ENCODE measurements around the gene KCNN1.

The KCNN1 gene

GRCh38 chr19:17932485-17933338 is 34.2 kb upstream of the KCNN1 start, which contains the start of gene CCDC124:
TSS of gene CCDC124 (plus strand) at chr19:17933015. CDS start at chr19:17936421, 3,406 bp downstream.
- peak; percentile 94 for TF ChIP-seq CTCF (IDR thresholded peaks at IDR 0.05; ENCODE audit: extremely low read depth, missing control alignments)
- peak; percentile 93 for DNase-seq (ENCODE audit: low spot score)

DNA sequence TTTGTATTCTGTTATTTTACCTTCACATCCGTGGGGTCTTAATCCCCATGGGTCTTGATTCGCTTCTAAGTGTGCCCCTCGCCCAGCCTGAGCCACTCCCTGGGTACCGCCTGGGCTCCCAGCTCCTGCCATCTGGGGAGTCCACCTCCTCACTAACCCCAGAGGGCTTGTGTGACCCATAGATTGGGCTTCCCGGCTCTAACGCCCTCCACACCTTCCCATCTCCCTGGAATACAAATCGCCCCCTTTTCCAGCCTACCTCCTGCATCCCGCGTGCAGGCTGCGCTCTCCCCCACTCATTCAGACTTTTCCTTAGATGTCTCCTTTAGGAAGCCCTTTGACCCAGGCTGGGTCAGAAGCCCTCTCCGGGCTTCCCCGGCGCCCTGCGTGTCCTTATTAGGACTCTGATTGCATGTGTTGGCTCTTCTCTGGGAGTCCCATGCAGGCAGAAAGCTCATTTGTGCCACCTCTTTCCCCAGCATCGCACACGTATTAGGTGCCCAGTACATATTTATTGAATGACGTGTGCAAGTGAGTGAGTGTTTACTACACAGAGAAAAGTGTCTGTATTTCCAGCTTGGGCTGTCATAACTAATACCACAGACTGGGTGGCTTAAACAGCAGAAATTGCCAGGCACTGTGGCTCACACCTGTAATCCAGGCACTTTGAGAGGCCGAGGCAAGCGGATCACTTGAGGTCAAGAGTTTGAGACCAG is 33.3 kb upstream of the KCNN1 start:
- peak; percentile 16 for DNase-seq (ENCODE audit: low spot score)
- TF ChIP-seq CTCF (IDR thresholded peaks at IDR 0.05; ENCODE audit: extremely low read depth, missing control alignments), result no peak

- DNase-seq (ENCODE audit: low spot score), result no peak
- TF ChIP-seq CTCF (IDR thresholded peaks at IDR 0.05; ENCODE audit: extremely low read depth, missing control alignments), result no peak
Observed at GRCh38 chr19:17936379-17936778, 30.5 kb upstream of the KCNN1 start.

DNA sequence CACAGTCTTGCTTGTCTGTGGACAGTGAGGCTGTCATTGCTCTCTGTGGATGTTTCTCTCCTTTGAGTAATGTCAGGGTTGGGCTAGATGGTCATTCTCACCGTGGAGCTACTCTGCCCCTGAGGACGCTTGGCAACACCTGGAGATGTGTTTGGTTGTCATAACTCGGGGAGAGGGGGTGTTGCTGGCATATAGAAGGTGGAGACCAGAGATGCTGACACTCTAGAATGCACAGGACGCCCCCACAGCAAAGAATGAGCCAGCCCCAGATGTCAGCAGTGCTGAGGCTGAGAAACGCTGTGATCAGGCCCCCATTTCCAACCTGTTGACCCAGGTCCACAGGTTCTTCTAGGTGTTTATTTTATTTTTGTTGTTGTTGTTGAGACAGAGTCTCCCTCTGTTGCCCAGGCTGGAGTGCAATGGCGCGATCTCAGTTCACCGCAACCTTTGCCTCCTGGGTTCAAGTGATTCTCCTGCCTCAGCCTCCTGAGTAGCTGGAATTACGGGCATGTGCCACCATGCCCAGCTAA is 29.5 kb upstream of the KCNN1 start:
- DNase-seq (ENCODE audit: low spot score), result no peak
- TF ChIP-seq CTCF (IDR thresholded peaks at IDR 0.05; ENCODE audit: extremely low read depth, missing control alignments), result no peak

GRCh38 chr19:17938092-17938845 is 28.6 kb upstream of the KCNN1 start:
- TF ChIP-seq CTCF (IDR thresholded peaks at IDR 0.05; ENCODE audit: extremely low read depth, missing control alignments), result peak; percentile 97
- peak; percentile 91 for DNase-seq (ENCODE audit: low spot score)

- TF ChIP-seq CTCF (IDR thresholded peaks at IDR 0.05; ENCODE audit: extremely low read depth, missing control alignments), result no peak
- DNase-seq (ENCODE audit: low spot score), result no peak
Observed at GRCh38 chr19:17942181-17942580, 24.7 kb upstream of the KCNN1 start.

Data from GM20000 (cell line).